Omental fat pad (tissue), 4 donors: ENCODE results near the gene NHLRC4. TPM values are rescaled to one million over a fixed set of nuclear protein-coding genes. Genes with fewer than 3 reads are reported as not detected.

Experiments used
- ATAC-seq: fragments of 150-250 bp; one replicate; pipeline ENCODE4 v1.9.1; 2016; ENCODE audit warnings: mild to moderate bottlenecking, moderate library complexity; ENCODE audit not compliant: low FRiP score
- DNase-seq: peaks from one replicate; pipeline ENCODE4 v3.0.0-alpha.2; 2019; ENCODE audit warnings: low spot score
- CTCF ChIP-seq, 3 donors: fragments of 450-650 bp; IDR thresholded peaks; one replicate each; pipeline ENCODE4 v1.5.1; 2016 to 2017; ENCODE audit warnings: antibody characterized with exemption in 3 of 3, mild to moderate bottlenecking in 3 of 3, moderate library complexity in 2 of 3
- total RNA-seq, 4 donors: library from RNA; depleted of rRNA; stranded (reverse); fragments of >200 nt; gene quantifications; one replicate each; pipeline ENCODE4 v1.1.0, GENCODE V29; 2016

The NHLRC4 gene
- total RNA-seq, 4 donors from 2014 or later: 0.24 to 5.5 (median 1.2) TPM

GRCh38 chr16:527015-527903 lies 39.5 kb upstream of the NHLRC4 start, which contains the start of gene CAPN15:
Gene CAPN15 (plus strand): TSS chr16:527712. CDS start chr16:546839, 19,127 bp downstream.
- peak; percentile 77 for ATAC-seq
- peak; percentile 62 for DNase-seq

GRCh38 chr16:528111-529011 lies 38.4 kb upstream of the NHLRC4 start:
- TF ChIP-seq CTCF (IDR thresholded peaks at IDR 0.05): no peak
- DNase-seq (peak; percentile 50), ATAC-seq (peak; percentile 52)

More at GRCh38 chr16:527015-527903, 39.5 kb upstream of the NHLRC4 start, which contains the start of gene CAPN15:
- TF ChIP-seq CTCF (IDR thresholded peaks at IDR 0.05): peak in 1 of 3 donors; percentile 7

- no peak for TF ChIP-seq CTCF (IDR thresholded peaks at IDR 0.05)
- no peak for ATAC-seq
- no peak for DNase-seq
Observed at GRCh38 chr16:529012-529575, 37.7 kb upstream of the NHLRC4 start.

GRCh38 chr16:530111-530817 lies 36.5 kb upstream of the NHLRC4 start:
- DNase-seq: no peak
- TF ChIP-seq CTCF (IDR thresholded peaks at IDR 0.05): no peak
- no peak for ATAC-seq

- no peak for DNase-seq
- no peak for ATAC-seq
- no peak for TF ChIP-seq CTCF (IDR thresholded peaks at IDR 0.05)
Observed at GRCh38 chr16:531494-532125, 35.2 kb upstream of the NHLRC4 start.
